MM.1S (cell line): Measurements from ENCODE around the gene PRKAG3.

Source experiments
- EZH2 ChIP-seq: fragments of 300-600 bp; sonication (generic); optimal IDR thresholded peaks from 2 replicates; pipeline ENCODE3; 2017; ENCODE audit warnings: low read depth, mild to moderate bottlenecking, antibody characterized with exemption, low read length, mixed read lengths
- EZH2phosphoT487 ChIP-seq: fragments of 300-600 bp; sonication (generic); IDR thresholded peaks from 2 replicates; pipeline ENCODE4 v1.6.1; 2018; ENCODE audit warnings: antibody characterized with exemption, low read length
- TF ChIP-seq, protein P1 (sequence below): fragments of 300-600 bp; sonication (generic); IDR thresholded peaks from 2 replicates; pipeline ENCODE4 v1.5.1; 2016; ENCODE audit warnings: antibody characterized with exemption, low read length, mixed read lengths

DNA sequence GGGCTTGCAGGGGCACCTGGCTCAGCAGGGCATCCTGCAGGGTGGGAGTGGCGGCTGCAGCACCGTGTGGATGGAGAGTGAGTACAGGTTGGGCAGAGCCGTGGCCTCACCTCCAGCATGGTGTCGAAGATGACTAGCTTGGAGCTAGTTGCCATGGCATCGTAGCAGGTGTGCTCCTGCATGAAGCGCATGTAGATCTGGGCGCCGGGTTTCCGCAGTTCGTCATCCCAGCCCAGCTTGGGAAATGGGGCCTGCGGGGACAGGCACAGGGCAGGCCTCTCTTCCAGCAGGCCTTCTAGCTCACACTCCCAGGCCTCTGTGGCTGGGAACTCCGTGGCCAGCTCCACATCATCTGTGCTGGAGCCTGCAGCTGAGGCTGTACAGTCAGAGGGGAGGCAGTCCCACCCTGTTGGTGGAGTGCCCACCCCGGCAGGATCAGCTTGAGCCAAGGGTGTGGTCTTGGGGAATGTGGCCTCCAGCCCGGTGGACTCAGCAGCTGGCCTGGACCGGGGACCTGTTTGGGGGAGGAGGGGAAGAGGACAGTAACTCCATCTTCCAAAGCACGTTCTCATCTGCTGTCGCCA is 1.6 kb downstream of the PRKAG3 start:
- TF ChIP-seq, protein P1, sequence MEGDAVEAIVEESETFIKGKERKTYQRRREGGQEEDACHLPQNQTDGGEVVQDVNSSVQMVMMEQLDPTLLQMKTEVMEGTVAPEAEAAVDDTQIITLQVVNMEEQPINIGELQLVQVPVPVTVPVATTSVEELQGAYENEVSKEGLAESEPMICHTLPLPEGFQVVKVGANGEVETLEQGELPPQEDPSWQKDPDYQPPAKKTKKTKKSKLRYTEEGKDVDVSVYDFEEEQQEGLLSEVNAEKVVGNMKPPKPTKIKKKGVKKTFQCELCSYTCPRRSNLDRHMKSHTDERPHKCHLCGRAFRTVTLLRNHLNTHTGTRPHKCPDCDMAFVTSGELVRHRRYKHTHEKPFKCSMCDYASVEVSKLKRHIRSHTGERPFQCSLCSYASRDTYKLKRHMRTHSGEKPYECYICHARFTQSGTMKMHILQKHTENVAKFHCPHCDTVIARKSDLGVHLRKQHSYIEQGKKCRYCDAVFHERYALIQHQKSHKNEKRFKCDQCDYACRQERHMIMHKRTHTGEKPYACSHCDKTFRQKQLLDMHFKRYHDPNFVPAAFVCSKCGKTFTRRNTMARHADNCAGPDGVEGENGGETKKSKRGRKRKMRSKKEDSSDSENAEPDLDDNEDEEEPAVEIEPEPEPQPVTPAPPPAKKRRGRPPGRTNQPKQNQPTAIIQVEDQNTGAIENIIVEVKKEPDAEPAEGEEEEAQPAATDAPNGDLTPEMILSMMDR = no peak
- TF ChIP-seq EZH2 (no peak), EZH2phosphoT487 (no peak)
